ENCODE results near the gene TBKBP1. TPM values are rescaled to one million over a fixed set of nuclear protein-coding genes. Genes with fewer than 3 reads are reported as not detected.

The TBKBP1 gene
- total and polyA plus RNA-seq, 2 donors (not counting 3 experiments of a cell fraction or from before 2014, with no cell fraction given): 7.0 to 11.7 TPM

DNA sequence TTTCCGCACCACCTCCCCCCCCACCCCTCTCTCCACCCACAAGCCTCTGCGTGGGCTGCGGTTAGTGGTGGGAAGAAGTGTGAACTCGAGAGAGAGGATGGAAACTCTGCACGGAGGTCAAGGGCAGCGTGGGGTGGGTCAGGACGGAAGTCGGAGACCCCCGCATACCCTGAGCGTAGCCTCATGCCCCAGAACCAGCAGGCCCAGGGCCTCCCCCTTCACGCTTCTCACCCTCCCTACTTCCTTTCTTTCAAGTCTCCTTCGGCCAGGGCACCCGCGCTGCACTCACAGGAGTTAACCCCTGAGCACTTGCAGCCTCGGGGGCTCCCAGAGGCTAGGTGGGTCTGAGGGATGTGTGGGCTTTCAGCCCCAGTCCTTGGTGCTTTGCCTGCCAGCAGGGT, 9.2 kb downstream of the TBKBP1 start:
- Histone ChIP-seq H3K9me3 (replicated peaks; ENCODE audit: control insufficient read depth, insufficient read depth, low read length) (no peaks in the 10 kb centered on the region), H3K79me2 (ENCODE audit: control insufficient read depth, insufficient read depth, low read length) (no peaks in the 10 kb centered on the region), H4K20me1 (replicated peaks; ENCODE audit: control insufficient read depth, extremely low read depth, insufficient read depth, low read length) (no peaks in the 10 kb centered on the region), H3K4me2 (ENCODE audit: insufficient read depth, low read length) (no peak overlapping the region), H3K27ac (ENCODE audit: insufficient read depth, low read depth, low read length) (no peak overlapping the region), H3K36me3 (ENCODE audit: control insufficient read depth in 2 of 2, extremely low read depth in 1 of 2, insufficient read depth in 2 of 2, low read length in 2 of 2) (peaks cover 0 to 21% of the 10 kb centered on the region in 2 experiments), H3K9ac (replicated peaks; ENCODE audit: extremely low read depth, insufficient read depth, low read length) (no peak overlapping the region), H2AFZ (ENCODE audit: low read depth, low read length) (no peak overlapping the region), H3K4me3 (replicated peaks in 1 of 3; ENCODE audit: insufficient read depth in 1 of 3, low read depth in 1 of 3, low read length in 3 of 3) (no peak overlapping the region), H3K4me1 (ENCODE audit: control insufficient read depth, extremely low read depth, insufficient read depth, low read length) (no peaks in the 10 kb centered on the region), H3K9me1 (replicated peaks; ENCODE audit: control insufficient read depth, extremely low read depth, insufficient read depth, low read length) (no peaks in the 10 kb centered on the region), H3K27me3 (ENCODE audit: control insufficient read depth in 2 of 2, insufficient read depth in 2 of 2, low read length in 2 of 2) (no peaks in the 10 kb centered on the region)
- no peak for DNase-seq (ENCODE audit: low read depth, low spot score)
- no peak for FAIRE-seq
- dilution Hi-C loops (cut with MboI; ENCODE audit: extremely low pct_ligation_motif_present, low sequenced_read_pairs) (no loop called here), intact Hi-C loops (cut with micrococcal nuclease) (no loop called here)
- BruUV-seq (replicated peaks): no TSS peak
- ChIA-PET CTCF (no interaction called here), POLR2A (no interaction called here)
- TF ChIP-seq MYC (IDR thresholded peaks at IDR 0.05; ENCODE audit: low read depth, low read length) (no peak), FOS (IDR thresholded peaks at IDR 0.05; ENCODE audit: borderline replicate concordance, insufficient read depth, low read length) (no peak), EZH2 (IDR thresholded peaks at IDR 0.05; ENCODE audit: borderline replicate concordance, low read depth, low read length, severe bottlenecking) (no peak), POLR2A (IDR thresholded peaks at IDR 0.05; ENCODE audit: low read depth, low read length) (no peak), JUN (IDR thresholded peaks at IDR 0.05; ENCODE audit: borderline replicate concordance, insufficient read depth, insufficient read length, low read depth) (no peak), POLR2AphosphoS5 (IDR thresholded peaks at IDR 0.05; ENCODE audit: insufficient read depth, low read depth, low read length) (no peak), GATA2 (IDR thresholded peaks at IDR 0.05; ENCODE audit: insufficient read depth, insufficient read length, low read depth, low read length) (no peak)
- TF ChIP-seq, protein P1, sequence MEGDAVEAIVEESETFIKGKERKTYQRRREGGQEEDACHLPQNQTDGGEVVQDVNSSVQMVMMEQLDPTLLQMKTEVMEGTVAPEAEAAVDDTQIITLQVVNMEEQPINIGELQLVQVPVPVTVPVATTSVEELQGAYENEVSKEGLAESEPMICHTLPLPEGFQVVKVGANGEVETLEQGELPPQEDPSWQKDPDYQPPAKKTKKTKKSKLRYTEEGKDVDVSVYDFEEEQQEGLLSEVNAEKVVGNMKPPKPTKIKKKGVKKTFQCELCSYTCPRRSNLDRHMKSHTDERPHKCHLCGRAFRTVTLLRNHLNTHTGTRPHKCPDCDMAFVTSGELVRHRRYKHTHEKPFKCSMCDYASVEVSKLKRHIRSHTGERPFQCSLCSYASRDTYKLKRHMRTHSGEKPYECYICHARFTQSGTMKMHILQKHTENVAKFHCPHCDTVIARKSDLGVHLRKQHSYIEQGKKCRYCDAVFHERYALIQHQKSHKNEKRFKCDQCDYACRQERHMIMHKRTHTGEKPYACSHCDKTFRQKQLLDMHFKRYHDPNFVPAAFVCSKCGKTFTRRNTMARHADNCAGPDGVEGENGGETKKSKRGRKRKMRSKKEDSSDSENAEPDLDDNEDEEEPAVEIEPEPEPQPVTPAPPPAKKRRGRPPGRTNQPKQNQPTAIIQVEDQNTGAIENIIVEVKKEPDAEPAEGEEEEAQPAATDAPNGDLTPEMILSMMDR (IDR thresholded peaks at IDR 0.05; ENCODE audit: extremely low read depth in 1 of 2, insufficient read depth in 1 of 2, low read depth in 1 of 2, low read length in 2 of 2): no peak
- TF ChIP-seq, protein P2, sequence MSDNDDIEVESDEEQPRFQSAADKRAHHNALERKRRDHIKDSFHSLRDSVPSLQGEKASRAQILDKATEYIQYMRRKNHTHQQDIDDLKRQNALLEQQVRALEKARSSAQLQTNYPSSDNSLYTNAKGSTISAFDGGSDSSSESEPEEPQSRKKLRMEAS (IDR thresholded peaks at IDR 0.05; ENCODE audit: insufficient read depth, insufficient read length): no peak
